Spleen (tissue), 11 donors: Measurements from ENCODE around the gene NCBP3. TPM values are rescaled to one million over a fixed set of nuclear protein-coding genes. Genes with fewer than 3 reads are reported as not detected.

Experiments
- DNase-seq: peaks from one replicate; pipeline ENCODE4 v3.0.0-alpha.2; 2020
- H3K27ac ChIP-seq, 8 donors: fragments of 200-600 bp; sonication (generic) in 7 of 8; 1 replicate in 4 of 8; 2 replicates in 4 of 8; pipeline versions ENCODE4 v1.5.0 to v1.8.0; 2016 to 2021; ENCODE audit warnings: inconsistent platforms in 4 of 8, mild to moderate bottlenecking in 4 of 8, moderate library complexity in 1 of 8
- H3K27me3 ChIP-seq, 7 donors: fragments of 200-600 bp; sonication (generic) in 6 of 7; replicated peaks in 1 of 7; 1 replicate in 4 of 7; 2 replicates in 3 of 7; pipeline versions ENCODE4 v1.5.0 to v1.8.0; 2016 to 2021; ENCODE audit warnings: inconsistent platforms in 3 of 7, mild to moderate bottlenecking in 1 of 7
- H3K36me3 ChIP-seq, 6 donors: fragments of 200-600 bp; sonication (generic) in 5 of 6; 1 replicate in 4 of 6; 2 replicates in 2 of 6; pipeline versions ENCODE4 v1.5.0 to v1.8.0; 2016 to 2021; ENCODE audit warnings: inconsistent platforms in 2 of 6
- H3K4me1 ChIP-seq, 6 donors: fragments of 200-600 bp; sonication (generic) in 5 of 6; 1 replicate in 3 of 6; 2 replicates in 3 of 6; pipeline versions ENCODE4 v1.5.0 to v1.8.0; 2016 to 2021; ENCODE audit warnings: inconsistent platforms in 3 of 6
- H3K4me3 ChIP-seq, 8 donors: fragments of 200-600 bp; sonication (generic) in 7 of 8; 1 replicate in 4 of 8; 2 replicates in 4 of 8; pipeline versions ENCODE4 v1.5.0 to v1.8.0; 2016 to 2021; ENCODE audit warnings: inconsistent platforms in 4 of 8, mild to moderate bottlenecking in 4 of 8, moderate library complexity in 2 of 8
- H3K9me3 ChIP-seq, 8 donors: fragments of 200-600 bp; sonication (generic) in 7 of 8; 1 replicate in 4 of 8; 2 replicates in 4 of 8; pipeline versions ENCODE4 v1.5.0 to v1.8.0; 2016 to 2021; ENCODE audit warnings: inconsistent platforms in 4 of 8
- POLR2A ChIP-seq, 3 donors: fragments of 450-650 bp; IDR thresholded peaks; one replicate each; pipeline ENCODE4 v1.5.1; 2017; ENCODE audit warnings: antibody characterized with exemption in 3 of 3, mild to moderate bottlenecking in 1 of 3
- POLR2AphosphoS5 ChIP-seq, 3 donors: sonication (generic); formaldehyde crosslinking; IDR thresholded peaks; one replicate each; pipeline ENCODE4 v1.5.1; 2017; ENCODE audit warnings: antibody characterized with exemption in 3 of 3
- WGBS, 5 donors: extraction: QIAGEN DNeasy Blood & Tissue Kit in 3 of 5; methylation state at CpG; one replicate each; pipeline versions ENCODE4 v1.1.5 to v1.1.7; 2013 to 2018; 5-methylcytosine and 5-hydroxymethylcytosine counted together
- intact Hi-C: fragments of 100-400 bp; cut with DNase I; formaldehyde crosslinking; loops from one replicate; pipeline ENCODE4 v1.15.0; 2023; ENCODE audit warnings: low total_unique reads
- polyA plus RNA-seq, 3 donors: library from polyadenylated mRNA; stranded (reverse); fragments of 200-250 nt; gene quantifications; one replicate each; pipeline ENCODE4 v1.2.1, GENCODE V29; 2013
- total RNA-seq, 7 donors: library from RNA; depleted of rRNA in 3 of 7; stranded (reverse); fragments of >200 nt in 3 of 7; fragmentation: NEBNext Ultra II Directional in 4 of 7; extraction: Animal tissue kit (Norgen Biotek cat#: 25700) in 4 of 7; gene quantifications; one replicate each; pipeline versions ENCODE4 v1.1.0 to v1.2.1, GENCODE V29; 2016 to 2021
- TF ChIP-seq, protein P1 (sequence below), 11 experiments: fragments of 200-600 bp in 7 of 11; fragments of 450-650 bp in 4 of 11; sonication (generic) in 4 of 11; IDR thresholded peaks in 8 of 11; conservative IDR thresholded peaks in 3 of 11; 1 replicate in 7 of 11; 2 replicates in 4 of 11; pipeline versions ENCODE4 v1.4.0 to v1.8.0; 2016 to 2021; ENCODE audit warnings: antibody characterized with exemption in 11 of 11, inconsistent platforms in 4 of 11, mild to moderate bottlenecking in 1 of 11
- donor health status: healthy with polysubstance abuse.
- donor health status: DM: no; HTN: no; CAD: no; lungs with moderate emphysema.
- donor health status: DM: no; HTN: no; CAD: no.
- donor health status: Bipolar disorder and iron deficiency.
- donor health status: healthy.
- donor health status: DM: no; HTN: no; CAD: no.
- donor health status: DM: yes; HTN: yes; CAD: no.

The NCBP3 gene
- total and polyA plus RNA-seq, 10 donors = 13.0 to 43.9 (median 32.6) TPM

DNA sequence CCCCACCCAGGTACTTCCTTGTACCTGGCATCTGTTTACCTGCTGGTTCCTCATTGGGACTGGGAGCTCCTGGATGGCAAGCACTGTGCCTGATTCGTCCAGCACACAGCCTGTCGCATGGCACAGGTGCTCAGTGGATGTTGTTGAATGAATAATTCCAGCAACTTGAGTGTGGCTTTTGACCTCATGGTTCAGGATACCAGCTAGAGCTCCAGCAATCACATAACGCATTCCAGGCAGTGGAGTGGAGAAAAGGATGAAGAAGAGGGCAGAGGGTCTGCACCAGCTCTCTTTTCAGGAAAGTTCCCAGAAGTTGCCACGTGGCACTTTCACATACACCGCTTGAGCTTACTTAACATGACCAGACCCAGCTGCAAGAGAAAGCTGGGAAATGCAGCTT, 48.1 kb upstream of the NCBP3 start:
- H3K4me1 ChIP-seq = peaks cover 22 to 69% (median 48%) of the 10 kb centered on the region in 6 donors
- peak overlapping the region in 1 of 8 donors; percentile 98 for H3K4me3 ChIP-seq
- WGBS, 5 donors = 61 to 81% (median 76%) methylated on average over 5 of the region's 5 CpGs
- peak overlapping the region in 5 of 8 donors; percentile 34 to 95 (median 91) for H3K27ac ChIP-seq
- H3K36me3 ChIP-seq = peaks cover 0 to 31% (median 0%) of the 10 kb centered on the region in 6 donors
- TF ChIP-seq, protein P1, sequence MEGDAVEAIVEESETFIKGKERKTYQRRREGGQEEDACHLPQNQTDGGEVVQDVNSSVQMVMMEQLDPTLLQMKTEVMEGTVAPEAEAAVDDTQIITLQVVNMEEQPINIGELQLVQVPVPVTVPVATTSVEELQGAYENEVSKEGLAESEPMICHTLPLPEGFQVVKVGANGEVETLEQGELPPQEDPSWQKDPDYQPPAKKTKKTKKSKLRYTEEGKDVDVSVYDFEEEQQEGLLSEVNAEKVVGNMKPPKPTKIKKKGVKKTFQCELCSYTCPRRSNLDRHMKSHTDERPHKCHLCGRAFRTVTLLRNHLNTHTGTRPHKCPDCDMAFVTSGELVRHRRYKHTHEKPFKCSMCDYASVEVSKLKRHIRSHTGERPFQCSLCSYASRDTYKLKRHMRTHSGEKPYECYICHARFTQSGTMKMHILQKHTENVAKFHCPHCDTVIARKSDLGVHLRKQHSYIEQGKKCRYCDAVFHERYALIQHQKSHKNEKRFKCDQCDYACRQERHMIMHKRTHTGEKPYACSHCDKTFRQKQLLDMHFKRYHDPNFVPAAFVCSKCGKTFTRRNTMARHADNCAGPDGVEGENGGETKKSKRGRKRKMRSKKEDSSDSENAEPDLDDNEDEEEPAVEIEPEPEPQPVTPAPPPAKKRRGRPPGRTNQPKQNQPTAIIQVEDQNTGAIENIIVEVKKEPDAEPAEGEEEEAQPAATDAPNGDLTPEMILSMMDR (IDR thresholded peaks at IDR 0.05 in 8 of 11, conservative IDR thresholded peaks at IDR 0.05 in 3 of 11) = no peak
- TF ChIP-seq POLR2A (IDR thresholded peaks at IDR 0.05) = no peak
- no peak for TF ChIP-seq POLR2AphosphoS5 (IDR thresholded peaks at IDR 0.05)
- H3K9me3 ChIP-seq = no peaks in the 10 kb centered on the region
- intact Hi-C loops = no loop called here
- no peaks in the 10 kb centered on the region for H3K27me3 ChIP-seq
- no peak for DNase-seq

GRCh38 chr17:3893720-3894116, 47.7 kb upstream of the NCBP3 start:
- peak overlapping the region in 6 of 8 donors; percentile 75 to 98 (median 90) for H3K4me3 ChIP-seq
- TF ChIP-seq POLR2AphosphoS5 (IDR thresholded peaks at IDR 0.05) = no peak
- TF ChIP-seq, protein P1 (IDR thresholded peaks at IDR 0.05 in 8 of 11, conservative IDR thresholded peaks at IDR 0.05 in 3 of 11) = no peak
- TF ChIP-seq POLR2A (IDR thresholded peaks at IDR 0.05) = no peak
- WGBS, 5 donors = 57 to 74% (median 65%) methylated on average over 7 of the region's 7 CpGs

DNA sequence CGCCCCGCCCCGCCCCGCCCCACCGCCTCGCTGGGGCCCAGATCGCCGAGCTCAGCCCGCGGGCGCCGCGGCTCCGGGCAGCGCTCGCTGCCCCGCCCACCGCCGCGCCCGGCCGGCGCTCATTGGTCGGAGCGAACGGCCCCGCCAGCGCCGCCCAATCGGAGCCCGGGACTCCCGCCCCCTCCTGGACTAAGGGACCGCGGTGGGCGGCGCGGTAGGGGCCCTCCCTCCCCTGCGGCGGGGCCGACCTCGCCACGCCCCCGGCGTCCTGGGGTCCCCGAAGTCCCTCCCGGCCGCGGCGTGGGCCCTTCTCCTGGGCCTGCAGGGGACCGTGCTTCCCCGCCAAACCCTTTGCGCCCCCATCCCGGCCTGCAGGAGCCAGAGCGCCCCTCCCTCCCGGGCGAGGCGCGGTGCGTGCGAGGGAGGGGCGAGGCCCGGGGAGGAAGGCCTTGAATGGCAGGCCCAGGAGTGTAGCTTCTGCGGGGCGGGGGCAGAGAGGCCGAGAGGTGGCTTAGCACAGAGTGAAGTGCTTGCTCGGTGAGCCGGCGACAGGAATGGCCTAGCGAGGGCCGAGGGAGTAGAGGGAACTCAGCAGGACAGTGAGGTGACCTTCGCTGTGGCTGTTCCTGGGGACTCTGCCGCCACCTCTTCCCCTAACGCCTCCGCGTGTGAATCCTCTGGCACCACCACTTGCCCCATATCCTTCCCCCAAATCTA, 47.1 kb upstream of the NCBP3 start, which contains the start of gene CAMKK1:
CAMKK1 (minus strand) TSS at position 51 of the 717 bp plus-strand sequence. CDS start 7,366 bp downstream, outside the sequence.
- H3K27ac ChIP-seq = peak within 1 kb of the TSS; percentile 72 to 95 (median 87)
- peaks cover 22 to 80% (median 50%) of the 10 kb centered on the region in 6 donors for H3K4me1 ChIP-seq

More at GRCh38 chr17:3893720-3894116, 47.7 kb upstream of the NCBP3 start:
- no peak for DNase-seq
- peaks cover 22 to 74% (median 48%) of the 10 kb centered on the region in 6 donors for H3K4me1 ChIP-seq
- intact Hi-C loops = no loop called here
- peak overlapping the region; percentile 72 to 95 (median 87) for H3K27ac ChIP-seq
- peaks cover 0 to 26% (median 0%) of the 10 kb centered on the region in 6 donors for H3K36me3 ChIP-seq
- no peaks in the 10 kb centered on the region for H3K9me3 ChIP-seq
- no peaks in the 10 kb centered on the region for H3K27me3 ChIP-seq

More for the DNA sequence above, 47.1 kb upstream of the NCBP3 start, which contains the start of gene CAMKK1:
- WGBS, 5 donors = 1 to 6% (median 3%) methylated on average over 17 to 75 of the region's 75 CpGs
- Histone ChIP-seq H3K9me3 (no peaks in the 10 kb centered on the region), H3K27me3 (no peaks in the 10 kb centered on the region), H3K36me3 (peaks cover 0 to 21% (median 0%) of the 10 kb centered on the region in 6 donors), H3K4me3 (peak within 1 kb of the TSS; percentile 74 to 98 (median 88))
- no peak for TF ChIP-seq POLR2A (IDR thresholded peaks at IDR 0.05)
- TF ChIP-seq, protein P1 (IDR thresholded peaks at IDR 0.05 in 8 of 11, conservative IDR thresholded peaks at IDR 0.05 in 3 of 11) = peak in 7 of 11 experiments; percentile 11 to 47 (median 20)
- TF ChIP-seq POLR2AphosphoS5 (IDR thresholded peaks at IDR 0.05) = peak; percentile 72 to 84 (median 73)
- intact Hi-C loops = no loop called here
- DNase-seq = peak; percentile 97
